SK-N-SH treated with all-trans-retinoic acid at 6 μM for 48 hours (cell line): Measurements from ENCODE around the gene DNASE1L3.

ENCODE experiments used
- ATAC-seq: fragments of 200-7000 bp; cut with Tn5 transposase; 3 replicates; pipeline ENCODE4 v1.9.1; 2020; ENCODE audit warnings: mild to moderate bottlenecking, moderate library complexity
- ARNTL ChIP-seq: fragments of 450-650 bp; formaldehyde crosslinking; IDR thresholded peaks from 2 replicates; pipeline ENCODE4 v1.5.0; 2020; ENCODE audit warnings: low read depth, mild to moderate bottlenecking, moderate library complexity, borderline replicate concordance
- BACH2 ChIP-seq: fragments of 250-450 bp; sonication (Bioruptor Pico); IDR thresholded peaks from 2 replicates; pipeline ENCODE4 v1.9.0; 2021; ENCODE audit warnings: mild to moderate bottlenecking, borderline replicate concordance
- CSDC2 ChIP-seq: fragments of 250-450 bp; sonication (Bioruptor Pico); IDR thresholded peaks from 2 replicates; pipeline ENCODE4 v1.5.0; 2020; ENCODE audit warnings: mild to moderate bottlenecking, moderate library complexity
- CSRNP3 ChIP-seq: fragments of 250-450 bp; sonication (Bioruptor Pico); IDR thresholded peaks from 2 replicates; pipeline ENCODE4 v1.5.1; 2021; ENCODE audit warnings: mild to moderate bottlenecking, moderate library complexity
- ESRRG ChIP-seq: fragments of 250-450 bp; sonication (Bioruptor Pico); IDR thresholded peaks from 2 replicates; pipeline ENCODE4 v1.6.1; 2021; ENCODE audit warnings: mild to moderate bottlenecking
- GLIS3 ChIP-seq: fragments of 250-450 bp; sonication (Bioruptor Pico); IDR thresholded peaks from 2 replicates; pipeline ENCODE4 v1.5.0; 2020; ENCODE audit warnings: mild to moderate bottlenecking, moderate library complexity
- ISL1 ChIP-seq: fragments of 250-450 bp; sonication (Bioruptor Pico); IDR thresholded peaks from 2 replicates; pipeline ENCODE4 v2.1.2; 2022; ENCODE audit warnings: mild to moderate bottlenecking, moderate library complexity
- OSR1 ChIP-seq: fragments of 250-450 bp; sonication (Bioruptor Pico); IDR thresholded peaks from 2 replicates; pipeline ENCODE4 v1.8.0; 2022; ENCODE audit warnings: moderate library complexity, mild to moderate bottlenecking, inconsistent platforms
- PATZ1 ChIP-seq: fragments of 250-450 bp; sonication (Bioruptor Pico); IDR thresholded peaks from 2 replicates; pipeline ENCODE4 v1.8.0; 2020; ENCODE audit warnings: mild to moderate bottlenecking, moderate library complexity, borderline replicate concordance
- POU6F1 ChIP-seq: fragments of 250-450 bp; sonication (Bioruptor Pico); IDR thresholded peaks from 2 replicates; pipeline ENCODE4 v1.8.0; 2021; ENCODE audit warnings: low read depth, mild to moderate bottlenecking, moderate library complexity, borderline replicate concordance
- RARB ChIP-seq: fragments of 250-450 bp; sonication (Bioruptor Pico); IDR thresholded peaks from 2 replicates; pipeline ENCODE4 v1.8.0; 2021; ENCODE audit warnings: mild to moderate bottlenecking, moderate library complexity
- SNAI2 ChIP-seq: fragments of 250-450 bp; sonication (Bioruptor Pico); IDR thresholded peaks from 2 replicates; pipeline ENCODE4 v1.5.0; 2020; ENCODE audit warnings: mild to moderate bottlenecking, moderate library complexity
- TCF4 ChIP-seq: fragments of 250-450 bp; sonication (Bioruptor Pico); IDR thresholded peaks from 2 replicates; pipeline ENCODE4 v1.8.0; 2021; ENCODE audit warnings: mild to moderate bottlenecking, moderate library complexity, borderline replicate concordance
- TOX ChIP-seq: fragments of 250-450 bp; sonication (Bioruptor Pico); IDR thresholded peaks from 2 replicates; pipeline ENCODE4 v1.8.0; 2021; ENCODE audit warnings: mild to moderate bottlenecking, moderate library complexity, borderline replicate concordance
- TSHZ2 ChIP-seq: fragments of 250-450 bp; sonication (Bioruptor Pico); IDR thresholded peaks from 2 replicates; pipeline ENCODE4 v1.5.0; 2020; ENCODE audit warnings: mild to moderate bottlenecking, moderate library complexity
- ZC3H10 ChIP-seq: fragments of 250-450 bp; sonication (Bioruptor Pico); IDR thresholded peaks from 2 replicates; pipeline ENCODE4 v1.5.1; 2021; ENCODE audit warnings: mild to moderate bottlenecking, moderate library complexity
- ZFP3 ChIP-seq: fragments of 250-450 bp; sonication (Bioruptor Pico); IDR thresholded peaks from 2 replicates; pipeline ENCODE4 v1.5.0; 2020; ENCODE audit warnings: mild to moderate bottlenecking, moderate library complexity
- ZFP30 ChIP-seq: fragments of 450-650 bp; formaldehyde crosslinking; IDR thresholded peaks from 2 replicates; pipeline ENCODE4 v1.5.0; 2022; ENCODE audit warnings: mild to moderate bottlenecking, moderate library complexity
- ZNF70 ChIP-seq: fragments of 450-650 bp; formaldehyde crosslinking; IDR thresholded peaks from 2 replicates; pipeline ENCODE4 v1.5.0; 2020; ENCODE audit warnings: mild to moderate bottlenecking, moderate library complexity

The DNASE1L3 gene

GRCh38 chr3:58160399-58160798 is 50.4 kb downstream of the DNASE1L3 start:
- TF ChIP-seq TOX, result no peak
- TF ChIP-seq POU6F1 (CRISPR knock-in tag), result no peak
- no peak for TF ChIP-seq SNAI2
- TF ChIP-seq TCF4 (CRISPR knock-in tag), result no peak
- TF ChIP-seq ZFP3 (CRISPR knock-in tag), result peak; percentile 97
- no peak for TF ChIP-seq OSR1 (CRISPR knock-in tag)
- TF ChIP-seq RARB (CRISPR knock-in tag), result no peak
- TF ChIP-seq BACH2 (CRISPR knock-in tag), result no peak
- ATAC-seq, result no peak

GRCh38 chr3:58158442-58159153 is 52.2 kb downstream of the DNASE1L3 start:
- ATAC-seq, result no peak
- TF ChIP-seq ZC3H10 (CRISPR knock-in tag), result no peak
- no peak for TF ChIP-seq GLIS3
- TF ChIP-seq CSDC2 (CRISPR knock-in tag), result no peak
- no peak for TF ChIP-seq POU6F1 (CRISPR knock-in tag)
- TF ChIP-seq TSHZ2, result no peak
- TF ChIP-seq OSR1 (CRISPR knock-in tag), result no peak
- TF ChIP-seq SNAI2, result no peak
- TF ChIP-seq ESRRG (CRISPR knock-in tag), result no peak
- no peak for TF ChIP-seq ISL1 (CRISPR knock-in tag)

- TF ChIP-seq ZNF70 (no peak), GLIS3 (no peak), SNAI2 (no peak), PATZ1 (CRISPR knock-in tag) (no peak), CSRNP3 (CRISPR knock-in tag) (no peak), ZFP30 (CRISPR knock-in tag) (no peak), CSDC2 (CRISPR knock-in tag) (no peak), ARNTL (CRISPR knock-in tag) (no peak)
- no peak for ATAC-seq
Measured at GRCh38 chr3:58157700-58158099, 53.1 kb downstream of the DNASE1L3 start.

- no peak for ATAC-seq
- TF ChIP-seq OSR1 (CRISPR knock-in tag), result no peak
- no peak for TF ChIP-seq ZNF70
- TF ChIP-seq RARB (CRISPR knock-in tag), result no peak
- TF ChIP-seq SNAI2, result no peak
- TF ChIP-seq PATZ1 (CRISPR knock-in tag), result no peak
- TF ChIP-seq CSRNP3 (CRISPR knock-in tag), result no peak
- no peak for TF ChIP-seq TSHZ2
- no peak for TF ChIP-seq GLIS3
Measured at GRCh38 chr3:58155838-58156237, 54.9 kb downstream of the DNASE1L3 start.
